Stimulated activated CD4-positive, alpha-beta T cell treated with anti-CD3 and anti-CD28 coated beads, Interleukin-2, amount 100 ng/mL, for 24 hours (primary cell): ENCODE measurements around the gene MAP2K5.

ENCODE experiments used
- DNase-seq, 2 donors: peaks; one replicate each; pipeline ENCODE4 v3.0.0-alpha.2; 2020

Gene MAP2K5

DNA sequence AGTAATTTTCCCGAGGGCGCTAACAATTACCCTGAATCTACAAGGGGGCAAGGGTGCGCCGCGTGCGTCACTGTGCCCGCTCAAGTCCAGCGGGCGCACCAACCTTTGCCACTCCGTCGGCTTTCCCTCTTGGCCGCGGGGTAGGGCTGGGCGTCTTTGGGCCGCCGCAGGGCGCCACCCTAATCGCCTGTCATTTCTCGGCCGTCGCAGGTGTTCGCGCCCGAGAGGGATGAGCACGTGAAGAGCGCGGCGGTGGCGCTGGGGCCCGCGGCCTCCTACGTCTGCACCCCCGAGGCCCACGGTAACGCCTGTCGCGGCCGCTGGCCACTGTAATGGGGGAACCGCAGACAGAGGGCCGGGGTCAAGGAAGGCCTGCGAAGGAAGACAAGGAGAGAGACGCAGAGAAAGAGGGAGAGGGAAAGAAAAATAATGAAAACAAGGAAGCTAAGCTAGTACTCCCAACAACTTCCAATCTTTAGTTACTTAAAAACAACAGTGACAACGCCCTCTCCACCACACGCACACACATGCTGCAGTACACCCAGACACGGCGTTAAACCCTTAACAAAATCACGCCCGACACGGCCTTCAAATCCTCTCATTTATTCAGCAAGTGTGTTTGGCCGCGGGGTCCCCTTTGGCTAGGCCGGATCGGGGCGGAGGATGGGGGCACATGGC, 286.6 kb downstream of the MAP2K5 start:
- DNase-seq, result peak in 1 of 2 donors; percentile 14

DNA sequence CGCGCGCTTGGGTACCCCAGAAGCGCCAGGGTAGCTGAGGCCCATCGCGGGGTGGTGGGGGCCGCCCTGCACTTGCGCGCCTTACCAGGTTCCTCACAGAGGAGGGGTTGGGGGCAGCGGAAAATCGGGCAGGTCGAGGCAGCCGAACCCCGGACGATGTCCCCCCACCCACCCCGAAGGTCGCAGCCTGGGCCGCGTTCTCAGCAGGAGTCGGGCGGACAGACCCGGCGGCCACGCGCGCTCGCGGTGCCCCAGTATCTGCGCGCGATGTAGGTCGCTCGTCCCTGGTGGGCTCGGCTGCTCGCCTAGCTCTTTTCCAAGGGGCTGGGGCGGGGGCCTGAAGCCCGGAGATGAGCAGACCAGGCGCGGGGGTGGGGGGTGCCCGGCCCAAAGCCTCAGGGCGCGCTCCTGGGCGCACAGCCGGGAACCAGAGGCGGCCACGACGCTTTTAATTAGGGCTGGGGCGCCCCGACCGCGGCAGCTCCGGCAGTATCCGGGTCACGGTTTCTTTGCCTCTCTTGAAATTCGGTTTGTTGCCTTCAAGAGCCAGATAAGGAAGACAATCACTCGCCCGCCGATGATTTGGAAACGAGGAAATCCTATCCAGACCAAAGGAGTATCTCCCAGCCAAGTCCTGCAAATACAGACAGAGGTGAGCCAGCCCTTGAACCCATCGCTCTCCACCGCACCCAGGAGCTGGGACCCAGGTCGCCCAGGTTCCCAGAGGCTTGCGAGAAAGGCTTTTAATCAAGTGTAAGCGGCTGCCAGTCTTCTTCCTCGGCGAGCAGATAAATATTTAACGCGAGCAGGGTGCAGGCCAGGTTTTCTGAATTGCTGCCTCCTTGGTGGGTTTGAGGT, 287.4 kb downstream of the MAP2K5 start:
- DNase-seq, result no peak

DNA sequence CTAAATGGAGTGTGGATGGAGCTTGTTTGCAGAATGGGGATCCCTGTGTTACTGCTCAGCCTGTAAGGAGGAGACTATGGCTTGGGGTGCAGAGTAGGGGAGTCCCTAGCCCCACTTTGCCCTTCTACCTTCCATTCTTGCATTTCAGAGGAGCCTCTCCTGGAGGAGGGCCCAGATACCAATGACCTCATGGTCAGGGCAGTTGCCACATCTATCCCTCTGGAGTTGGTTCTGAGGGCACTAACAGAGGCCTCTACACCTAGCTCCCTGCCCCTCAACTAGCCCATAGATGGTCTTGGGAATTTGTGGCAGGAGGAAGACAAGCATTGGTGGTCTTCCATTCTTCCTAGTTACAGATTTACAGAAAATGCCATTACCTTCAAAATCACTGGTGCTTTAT, 288.9 kb downstream of the MAP2K5 start:
- DNase-seq, result no peak

DNA sequence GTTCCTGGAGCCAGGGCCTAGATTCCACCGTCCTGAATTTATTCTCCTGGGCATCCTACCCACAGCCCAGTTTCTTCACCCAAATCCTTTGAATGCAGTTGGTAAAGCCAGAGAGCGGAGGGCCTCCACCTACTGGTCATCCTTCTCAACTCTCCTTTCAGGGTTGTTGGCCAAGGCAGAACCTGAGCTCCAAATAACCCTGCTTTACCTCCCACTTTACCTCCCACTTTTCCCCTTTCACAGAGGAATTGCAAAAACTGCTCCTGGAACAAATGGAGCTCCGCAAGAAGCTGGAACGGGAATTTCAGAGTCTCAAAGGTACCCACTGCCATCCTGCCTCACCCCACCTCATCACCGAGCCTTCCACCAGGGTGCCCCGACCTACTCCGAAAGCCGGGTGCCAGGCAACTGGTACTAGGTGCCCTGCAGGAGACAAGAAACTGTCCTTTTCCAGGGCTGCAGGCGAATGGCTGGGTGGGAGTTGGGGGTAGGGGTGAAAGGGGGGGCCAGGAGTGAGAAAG, 289.6 kb downstream of the MAP2K5 start:
- DNase-seq, result no peak

DNA sequence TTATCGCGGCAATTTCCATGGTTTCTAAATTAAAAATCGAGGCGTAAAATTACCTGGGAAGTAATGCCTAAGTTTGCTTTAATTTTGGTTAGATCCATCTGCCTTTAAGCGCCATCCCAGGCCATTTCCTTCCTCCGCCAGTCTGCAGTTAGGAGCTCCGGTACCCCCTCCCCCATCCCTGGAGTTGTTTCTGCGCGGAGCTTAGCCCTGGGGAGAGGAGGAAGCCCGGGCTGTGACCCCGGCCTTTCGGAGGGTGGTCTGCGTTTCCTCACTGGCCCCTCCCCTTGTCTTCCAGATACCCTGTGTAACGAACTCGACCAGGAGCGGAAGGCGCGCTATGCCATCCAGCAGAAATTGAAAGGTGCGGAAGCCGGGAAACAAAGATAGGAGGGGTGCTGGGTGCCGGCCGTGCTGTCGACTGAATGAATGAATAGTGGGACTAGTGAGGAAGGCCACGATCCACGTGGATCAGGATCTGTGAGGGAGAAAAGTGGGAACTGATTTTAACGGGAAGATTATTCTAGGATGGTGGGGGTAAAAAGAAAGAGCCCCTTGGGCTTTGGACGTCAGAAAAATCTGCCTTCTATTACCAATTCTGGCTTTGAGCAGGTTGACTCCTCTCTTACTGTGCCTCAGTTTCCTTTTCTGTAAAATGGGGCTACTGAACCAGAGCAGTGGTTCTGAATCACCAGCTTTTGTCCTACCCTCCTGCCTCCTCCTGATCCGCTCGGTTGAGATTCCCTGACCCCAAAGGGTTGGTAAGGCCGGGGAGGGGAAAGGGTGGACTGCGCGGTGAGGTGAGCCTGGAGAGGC, 290.6 kb downstream of the MAP2K5 start:
- DNase-seq, result no peak

DNA sequence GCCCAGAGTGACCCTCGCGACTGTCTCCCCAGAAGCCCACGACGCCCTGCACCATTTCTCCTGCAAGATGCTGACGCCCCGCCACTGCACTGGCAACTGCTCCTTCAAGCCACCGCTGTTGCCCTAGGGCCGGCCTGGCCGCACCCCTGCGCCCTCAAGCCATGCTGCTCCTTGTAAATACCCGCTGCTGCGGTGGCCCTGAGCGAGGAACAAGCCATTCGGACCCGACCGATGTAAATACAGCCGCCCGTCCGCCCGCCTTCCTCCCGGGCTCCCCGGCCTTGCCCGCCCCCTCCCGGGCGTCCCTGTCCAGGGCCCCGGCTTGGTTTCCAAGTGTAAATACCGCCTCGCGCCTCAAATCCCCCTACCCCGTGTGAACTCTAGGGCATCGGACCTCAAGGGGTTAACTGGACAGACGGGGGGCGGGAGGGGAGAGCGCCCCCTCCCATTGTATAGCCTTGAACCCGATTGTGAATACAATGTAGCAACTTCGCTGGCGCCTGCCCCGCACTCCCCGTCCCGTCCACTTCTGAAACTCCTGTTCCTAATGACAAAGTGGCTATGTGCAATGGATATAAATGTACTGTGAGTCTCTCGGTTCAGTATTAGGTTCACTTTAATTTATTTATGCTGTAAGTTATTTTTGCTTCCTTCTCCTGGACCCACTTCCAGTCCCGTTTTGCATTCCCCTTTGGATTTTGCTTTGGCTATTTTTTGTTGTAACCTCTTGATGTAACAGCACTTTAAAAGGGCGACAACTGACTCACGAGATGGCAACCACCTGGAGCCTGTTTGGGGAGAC, 291.4 kb downstream of the MAP2K5 start:
- DNase-seq, result peak in 1 of 2 donors; percentile 48

DNA sequence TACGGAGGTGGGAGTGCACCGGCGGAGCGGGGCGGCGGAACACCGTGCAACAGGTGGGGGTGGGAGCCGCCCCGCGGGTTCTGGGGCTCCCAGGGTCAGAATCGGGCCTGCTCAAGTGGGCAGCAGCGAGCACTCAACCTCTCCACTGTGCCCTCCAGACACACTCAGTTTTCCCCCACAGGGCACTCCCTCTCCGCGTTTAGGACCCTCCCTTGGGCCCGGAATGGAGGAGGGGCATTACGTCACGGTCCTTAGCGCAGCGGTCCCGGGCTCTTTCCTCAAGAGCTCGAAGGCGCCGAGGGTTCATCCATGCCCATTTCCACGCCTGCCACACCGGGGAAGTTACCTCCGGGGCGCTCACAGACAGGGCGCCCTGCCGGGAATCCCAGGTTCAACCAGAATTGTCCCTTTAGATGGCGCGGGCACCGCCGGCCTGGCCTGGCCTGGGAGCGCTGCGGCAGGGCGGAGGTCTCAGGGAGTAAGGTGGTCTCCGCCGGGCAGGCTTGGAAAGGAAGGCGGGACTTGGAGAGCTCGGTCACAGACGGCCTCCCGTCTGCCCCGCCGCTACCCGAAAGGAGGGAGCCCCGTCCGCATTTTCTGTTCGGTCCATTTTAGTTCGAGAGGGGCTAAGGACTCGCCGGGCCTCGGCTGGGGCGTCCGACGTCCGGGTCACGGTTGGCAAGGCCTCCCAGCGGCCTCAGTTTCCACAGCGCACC, 292.2 kb downstream of the MAP2K5 start:
- DNase-seq, result peak in 1 of 2 donors; percentile 13

DNA sequence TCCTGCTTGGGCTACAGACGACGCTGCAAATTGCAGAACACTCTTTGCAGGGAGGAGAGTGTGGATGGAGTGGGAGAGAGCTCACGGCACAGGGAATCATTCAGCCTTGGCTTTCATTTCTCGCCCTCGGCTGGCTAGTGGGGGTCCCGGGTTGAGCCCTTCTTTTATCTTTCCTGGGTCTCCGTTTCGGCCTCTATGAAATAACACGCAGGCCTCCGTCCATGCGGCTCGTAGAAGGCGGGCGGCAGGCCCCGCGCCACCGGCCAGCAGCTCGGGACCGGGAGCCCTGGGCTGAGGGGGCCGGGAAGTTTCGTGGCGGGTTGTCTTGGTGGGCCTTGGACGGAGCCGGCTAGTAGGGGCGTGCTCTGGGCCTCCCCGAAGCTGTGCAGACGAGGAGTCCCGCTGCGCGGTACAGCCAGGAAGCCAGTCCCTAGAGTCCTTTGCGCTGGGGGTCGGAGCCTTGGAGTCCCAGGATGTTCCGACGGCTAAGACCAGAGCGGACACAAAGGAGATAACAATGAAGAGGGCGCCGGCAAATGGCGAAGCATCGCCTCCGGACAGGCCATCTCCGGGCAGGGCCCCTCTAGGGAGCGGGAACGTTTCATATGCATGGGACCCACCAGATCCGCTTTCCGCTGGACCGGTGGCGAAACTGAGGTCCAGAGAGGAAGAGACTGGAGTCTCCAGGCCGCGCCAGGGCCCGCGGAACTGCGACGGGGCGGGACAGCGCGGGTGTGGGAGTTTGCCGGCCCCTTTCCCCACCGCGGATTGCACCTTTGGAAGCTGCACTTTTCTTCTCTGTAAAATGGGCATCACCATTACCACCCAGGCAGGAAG, 293.0 kb downstream of the MAP2K5 start:
- DNase-seq, result peak in 1 of 2 donors; percentile 24

DNA sequence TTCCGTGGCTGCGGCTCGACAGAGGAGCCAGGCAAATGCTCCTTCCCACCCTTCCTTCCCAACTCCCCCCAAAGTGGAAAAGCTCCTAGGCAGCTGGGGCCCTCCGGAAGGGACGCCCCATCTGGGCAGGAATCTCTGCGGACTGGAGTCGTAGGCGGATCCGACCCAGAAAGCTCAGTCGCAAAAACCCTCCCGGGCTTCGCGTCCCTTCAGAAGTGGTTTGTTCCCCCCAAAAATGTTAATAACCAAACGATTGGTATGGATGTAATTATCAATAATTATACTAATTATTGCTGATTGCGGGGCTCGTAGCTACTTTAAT, 293.6 kb downstream of the MAP2K5 start:
- DNase-seq, result peak in 1 of 2 donors; percentile 20

DNA sequence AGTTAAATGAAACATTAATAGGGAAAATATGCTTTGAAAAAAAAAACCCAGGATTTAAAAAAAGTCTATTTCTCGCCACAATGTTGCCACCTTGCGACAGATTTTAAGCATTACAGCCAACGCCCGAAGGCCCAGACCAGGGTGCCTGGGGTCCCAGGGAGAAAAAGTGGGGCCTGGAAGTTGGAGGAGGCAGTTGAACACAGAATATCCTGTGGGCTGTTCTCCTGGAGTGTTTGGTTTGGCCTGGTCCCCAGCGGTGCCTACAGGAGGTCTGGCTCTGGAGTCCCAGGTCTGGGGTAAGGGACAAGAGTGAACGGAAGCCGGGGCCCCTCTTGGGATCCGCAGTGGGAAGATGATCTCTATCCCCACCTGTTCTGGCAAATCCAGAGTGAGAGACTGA, 294.0 kb downstream of the MAP2K5 start:
- DNase-seq, result peak; percentile 61 to 62

DNA sequence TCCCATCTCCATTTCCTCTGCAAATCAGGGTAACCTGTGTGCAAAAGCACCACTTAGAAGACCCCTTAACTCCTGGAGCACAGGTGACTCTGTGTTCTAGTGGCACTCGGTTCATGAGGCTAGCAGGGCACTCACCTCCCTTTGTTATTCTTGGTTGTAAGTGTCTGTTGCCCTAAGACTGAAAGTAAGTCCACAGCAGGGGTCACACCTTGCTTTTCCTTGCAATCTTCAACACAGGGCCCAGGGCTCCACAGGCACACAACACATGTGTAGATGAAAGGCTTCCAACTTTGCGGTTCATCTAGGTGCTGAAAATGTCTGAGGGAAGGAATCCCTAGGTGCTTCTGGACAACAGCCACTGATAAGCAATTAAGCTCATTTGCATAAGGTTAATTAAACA, 294.5 kb downstream of the MAP2K5 start:
- DNase-seq, result no peak

DNA sequence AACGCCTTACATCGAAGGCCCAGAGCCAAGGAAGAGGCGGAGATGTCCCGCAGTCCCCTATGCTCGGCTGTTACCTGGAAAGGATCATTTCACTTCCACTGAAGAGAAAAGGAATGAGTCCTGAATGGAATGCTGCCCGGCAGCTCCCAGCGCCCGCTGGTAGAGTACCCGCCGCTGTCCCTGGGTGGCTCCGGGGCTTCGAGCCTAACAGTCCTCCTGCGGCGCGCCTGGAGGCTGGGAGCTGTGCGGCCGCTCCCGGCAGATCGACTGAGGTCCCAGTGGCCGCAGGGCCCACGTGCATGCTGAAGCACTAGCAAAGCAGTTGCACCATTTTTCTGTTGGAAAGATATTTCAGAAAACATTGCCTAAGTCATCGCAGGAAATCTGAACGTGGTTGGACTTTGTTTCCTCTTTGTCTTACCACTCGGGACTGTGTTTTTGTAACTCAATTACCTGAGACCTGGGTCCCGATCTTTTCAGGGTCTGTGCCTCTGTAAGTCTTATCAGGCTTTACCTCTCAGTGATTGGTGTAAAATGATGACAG, 296.4 kb downstream of the MAP2K5 start:
- peak in 1 of 2 donors; percentile 23 for DNase-seq

DNA sequence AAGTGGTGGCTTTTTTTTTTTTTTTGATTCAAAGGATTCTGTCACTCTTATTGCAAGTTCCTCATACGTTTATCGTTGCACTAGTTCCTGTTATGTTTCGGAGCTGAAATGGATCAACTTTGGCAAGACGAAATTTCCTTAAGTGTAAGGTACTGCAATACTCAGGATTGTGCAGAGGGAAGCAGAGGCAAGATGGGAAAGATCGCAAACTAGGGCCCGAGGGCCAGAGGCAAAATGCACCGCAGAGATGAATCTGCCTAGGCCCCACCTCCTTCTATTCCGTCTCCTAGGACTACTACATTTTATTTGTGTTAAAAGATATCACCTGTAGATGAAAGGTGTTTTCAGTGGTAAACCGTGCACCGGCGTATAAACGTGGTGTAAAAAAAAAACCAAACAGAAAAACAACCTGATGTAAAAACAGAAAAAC, 297.0 kb downstream of the MAP2K5 start:
- peak; percentile 18 to 51 for DNase-seq

DNA sequence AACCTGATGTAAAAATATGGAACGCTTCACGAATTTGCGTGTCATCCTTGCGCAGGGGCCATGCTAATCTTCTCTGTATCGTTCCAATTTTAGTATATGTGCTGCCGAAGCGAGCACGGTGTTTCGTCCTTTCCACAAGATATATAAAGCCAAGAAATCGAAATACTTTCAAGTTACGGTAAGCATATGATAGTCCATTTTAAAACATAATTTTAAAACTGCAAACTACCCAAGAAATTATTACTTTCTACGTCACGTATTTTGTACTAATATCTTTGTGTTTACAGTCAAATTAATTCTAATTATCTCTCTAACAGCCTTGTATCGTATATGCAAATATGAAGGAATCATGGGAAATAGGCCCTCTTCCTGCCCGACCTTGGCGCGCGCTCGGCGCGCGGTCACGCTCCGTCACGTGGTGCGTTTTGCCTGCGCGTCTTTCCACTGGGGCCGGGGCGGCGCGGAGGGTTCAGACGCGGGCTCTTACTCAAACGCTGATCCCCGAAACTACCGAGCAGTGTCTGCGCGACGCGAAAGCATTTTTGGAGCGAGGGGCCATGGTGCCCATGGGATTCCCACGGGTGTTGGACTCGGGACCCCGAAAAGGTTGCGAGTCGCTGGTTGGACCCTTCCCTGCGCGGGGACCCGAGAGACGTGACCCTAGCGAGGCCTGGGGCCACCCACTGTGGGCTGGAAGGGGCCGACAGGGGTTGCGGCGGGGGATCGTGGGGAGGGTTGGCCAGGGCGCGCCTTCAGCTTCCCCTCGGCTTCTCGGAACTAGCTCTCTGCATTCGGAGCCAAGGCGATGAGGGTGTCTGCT, 297.6 kb downstream of the MAP2K5 start, which contains the start of gene RNU6-1:
Gene RNU6-1 (minus strand): TSS at position 117 of the 820 bp plus-strand sequence.
- DNase-seq, result peak; percentile 95

DNA sequence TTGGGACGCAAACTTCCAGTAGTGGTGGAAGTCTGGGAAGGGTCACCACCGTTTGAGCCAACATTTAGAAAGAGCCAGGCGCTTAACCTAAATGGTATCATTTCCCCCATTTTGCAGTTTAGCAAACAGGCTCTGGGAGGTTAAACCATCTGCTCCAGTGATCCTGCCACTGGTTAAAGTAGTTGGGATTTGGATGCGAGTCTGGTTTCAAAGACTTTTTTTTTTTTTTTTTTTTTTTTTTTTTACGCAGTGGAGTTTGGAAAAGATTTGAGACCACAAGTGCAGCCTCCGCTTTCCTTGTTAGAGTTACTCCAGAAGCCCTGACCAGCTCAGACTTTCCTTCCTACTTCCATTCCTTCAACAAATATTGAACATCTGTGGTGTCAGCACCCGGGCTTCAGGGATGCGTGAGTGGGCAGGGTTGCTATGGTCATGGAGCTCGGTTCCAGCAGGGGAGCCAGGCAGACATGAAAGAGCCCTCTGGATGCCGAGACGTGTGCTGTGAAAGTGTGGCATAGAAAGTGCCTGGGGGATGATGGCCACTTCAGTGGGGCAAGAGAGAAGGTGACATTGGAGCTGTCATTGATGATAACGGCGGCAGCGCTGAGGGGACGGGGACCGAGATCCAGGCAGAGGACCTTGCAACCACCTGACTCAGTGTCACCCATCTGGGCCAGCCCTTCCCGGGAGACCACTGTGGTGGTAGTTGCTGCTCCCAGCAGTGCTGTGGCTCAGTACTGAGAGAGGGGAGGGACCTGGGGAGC, 298.4 kb downstream of the MAP2K5 start:
- DNase-seq, result peak in 1 of 2 donors; percentile 32

DNA sequence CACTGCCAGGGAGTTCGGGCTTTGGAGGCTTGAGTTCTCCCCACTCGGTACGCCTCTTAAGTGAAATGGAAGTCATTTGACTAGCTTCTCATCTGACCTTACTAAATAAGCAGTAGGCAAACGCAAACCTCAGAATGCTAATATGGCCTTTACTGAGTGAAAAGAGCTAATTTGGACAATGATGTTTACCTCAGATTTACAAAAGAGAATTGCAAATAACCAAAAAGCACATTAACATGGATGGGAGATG, 298.9 kb downstream of the MAP2K5 start:
- no peak for DNase-seq

DNA sequence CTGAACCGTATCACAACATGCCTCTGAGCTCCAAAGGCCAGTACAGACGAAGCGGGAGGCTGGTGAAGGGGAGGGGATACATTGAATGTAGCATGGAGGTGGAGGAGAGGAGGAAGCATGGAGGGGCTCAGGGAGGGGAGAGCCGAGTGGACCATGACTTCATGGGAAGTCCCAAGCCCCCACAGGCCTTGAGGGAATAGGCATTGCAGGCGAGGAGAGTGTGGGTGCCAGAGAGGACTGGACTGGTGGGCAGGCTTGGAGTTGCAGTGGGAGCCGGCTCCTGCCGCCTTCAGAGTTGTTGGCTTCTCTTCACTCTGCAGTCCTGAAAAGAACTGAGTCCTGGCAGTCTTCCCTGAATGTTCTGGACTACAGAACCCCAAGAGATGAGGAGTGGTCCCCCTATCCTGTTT, 300.6 kb downstream of the MAP2K5 start:
- no peak for DNase-seq

DNA sequence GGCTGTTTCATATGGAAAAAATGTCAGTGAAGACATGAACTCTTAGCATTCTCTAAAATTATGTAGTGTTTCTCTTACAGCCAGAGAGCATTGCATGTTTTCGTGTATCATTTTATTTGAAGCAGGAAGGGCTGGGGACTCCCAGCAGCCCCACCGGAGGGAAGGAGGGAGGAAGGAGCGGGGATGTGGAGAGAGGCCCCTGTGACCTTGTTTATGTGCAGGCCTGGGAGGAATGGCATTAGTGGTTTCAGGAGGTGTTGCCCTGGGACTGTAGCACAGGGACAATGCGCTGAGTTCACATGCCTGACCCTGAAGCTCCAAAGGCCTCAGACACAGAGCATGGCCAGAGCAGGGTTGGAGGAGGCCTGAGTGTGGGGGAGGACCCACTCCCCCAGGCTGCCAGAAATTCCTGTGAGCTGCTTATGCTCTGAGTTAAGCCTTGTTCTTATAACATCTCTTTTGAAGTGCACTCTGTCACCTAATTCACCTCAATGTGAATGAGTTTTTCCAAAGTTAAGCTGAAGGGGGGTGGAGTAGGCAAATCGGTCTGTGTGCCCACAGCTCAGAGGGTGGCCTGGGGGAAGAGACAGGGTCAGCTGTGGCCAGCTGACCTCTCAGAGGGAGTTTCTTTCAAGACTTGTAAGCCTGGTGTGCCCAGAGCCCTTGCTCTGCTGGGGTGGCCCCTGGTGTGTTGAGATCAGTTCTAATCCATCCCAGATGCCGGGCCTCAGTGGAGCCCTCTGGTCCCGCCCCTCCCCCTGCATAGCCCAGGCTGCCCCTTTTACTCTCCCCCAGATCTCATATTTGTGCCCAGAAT, 301.3 kb downstream of the MAP2K5 start:
- no peak for DNase-seq
